GM12878 (cell line): ENCODE measurements around the gene GNGT1. TPM values are rescaled to one million over a fixed set of nuclear protein-coding genes. Genes with fewer than 3 reads are reported as not detected.

Experiments used
- ATAC-seq: fragments of 200-7000 bp; cut with Tn5 transposase; 3 replicates; pipeline ENCODE4 v1.9.1; 2020; ENCODE audit warnings: mild to moderate bottlenecking, moderate library complexity
- BruUV-seq: library from RNA; stranded (reverse); fragments of 400-500 nt; replicated peaks from 2 replicates; lab custom pipeline; 2021; lab: Mats Ljungman, UMichigan
- CTCF ChIA-PET: fragments of 300-600 bp; sonication (Branson Sonifier 250); formaldehyde crosslinking; extraction: SDS; loops from one replicate; lab custom pipeline; 2021; ENCODE audit warnings: inconsistent platforms; lab: Yijun Ruan, JAX
- POLR2A ChIA-PET: fragments of 350-600 bp; formaldehyde crosslinking; extraction: SDS; loops from one replicate; lab custom pipeline; 2021; ENCODE audit warnings: inconsistent platforms; lab: Charles Lee
- RAD21 ChIA-PET: fragments of 300-600 bp; sonication (Branson Sonifier 250); formaldehyde crosslinking; loops from one replicate; lab custom pipeline; 2023; ENCODE audit warnings: antibody characterized with exemption; ENCODE audit not compliant: unreplicated experiment; lab: Charles Lee
- SMC1A ChIA-PET: fragments of 300-600 bp; sonication (Branson Sonifier 250); formaldehyde crosslinking; loops from one replicate; lab custom pipeline; 2023; ENCODE audit not compliant: unreplicated experiment, uncharacterized antibody; lab: Charles Lee
- DNase-seq: peaks from one replicate; pipeline ENCODE4 v3.0.0-alpha.2; 2011; ENCODE audit warnings: low read depth, low spot score
- FAIRE-seq: peaks from 3 replicates; lab custom pipeline; 2011; peaks lifted over from hg19 to GRCh38; lab: Jason Lieb, UNC
- H2AFZ ChIP-seq: 2 replicates; pipeline ENCODE4 v1.6.0; 2011; ENCODE audit warnings: low read depth, low read length, control low read depth; ENCODE audit not compliant: control insufficient read depth
- H3K27ac ChIP-seq: 2 replicates; pipeline ENCODE4 v1.5.1; 2011; ENCODE audit warnings: control low read depth; ENCODE audit not compliant: control insufficient read depth, insufficient read depth
- H3K27me3 ChIP-seq, 2 experiments: replicated peaks in 1 of 2; 2 replicates each; pipeline versions ENCODE4 v1.6.0 to v1.6.1; 2011; ENCODE audit warnings: low read length in 1 of 2; ENCODE audit not compliant: control insufficient read depth in 2 of 2, insufficient read depth in 2 of 2
- H3K36me3 ChIP-seq, 2 experiments: 2 replicates each; pipeline ENCODE4 v1.5.1; 2011; ENCODE audit warnings: low read length in 1 of 2; ENCODE audit not compliant: control insufficient read depth in 2 of 2, insufficient read depth in 2 of 2
- H3K4me1 ChIP-seq: 2 replicates; pipeline ENCODE4 v1.6.1; 2011; ENCODE audit warnings: mild to moderate bottlenecking, low read length, moderate library complexity, mixed read lengths; ENCODE audit not compliant: control insufficient read depth, insufficient read depth
- H3K4me2 ChIP-seq: 2 replicates; pipeline ENCODE4 v1.6.0; 2011; ENCODE audit warnings: control low read depth; ENCODE audit not compliant: control insufficient read depth, insufficient read depth
- H3K4me3 ChIP-seq: fragments of 200-600 bp; sonication (generic); 2 replicates; pipeline ENCODE4 v1.5.1; 2016
- H3K79me2 ChIP-seq: 2 replicates; pipeline ENCODE4 v1.6.0; 2011; ENCODE audit warnings: low read length; ENCODE audit not compliant: control insufficient read depth, insufficient read depth
- H3K9ac ChIP-seq: 2 replicates; pipeline ENCODE4 v1.8.0; 2011; ENCODE audit warnings: low read length, control low read depth, mixed read lengths; ENCODE audit not compliant: control insufficient read depth, insufficient read depth
- H3K9me3 ChIP-seq: replicated peaks from 3 replicates; pipeline ENCODE4 v1.5.1; 2011; ENCODE audit warnings: mild to moderate bottlenecking, low read length; ENCODE audit not compliant: control insufficient read depth, insufficient read depth
- H4K20me1 ChIP-seq: 2 replicates; pipeline ENCODE4 v1.6.0; 2011; ENCODE audit not compliant: control insufficient read depth, insufficient read depth
- ATF7 ChIP-seq: fragments of 450-650 bp; IDR thresholded peaks from 2 replicates; pipeline ENCODE4 v1.6.1; 2016; ENCODE audit warnings: low read depth, mild to moderate bottlenecking
- BACH1 ChIP-seq: fragments of 450-650 bp; IDR thresholded peaks from 2 replicates; pipeline ENCODE4 v1.6.1; 2017; ENCODE audit warnings: mild to moderate bottlenecking, borderline replicate concordance
- BHLHE40 ChIP-seq, 2 experiments: fragments of 450-650 bp in 1 of 2; IDR thresholded peaks; 2 replicates each; pipeline ENCODE4 v1.6.1; 2011 to 2017; ENCODE audit warnings: low read depth in 2 of 2, borderline replicate concordance in 1 of 2, improper control_type of control experiment in 1 of 2, low read length in 1 of 2, mild to moderate bottlenecking in 1 of 2
- CBX5 ChIP-seq: sonication (generic); IDR thresholded peaks from 2 replicates; pipeline ENCODE4 v1.6.1; 2016; ENCODE audit warnings: low read depth, moderate library complexity, mild to moderate bottlenecking, inconsistent platforms
- CHD2 ChIP-seq: IDR thresholded peaks from 2 replicates; pipeline ENCODE4 v1.6.1; 2011; ENCODE audit warnings: low read depth, low read length, improper control_type of control experiment, borderline replicate concordance
- CHD4 ChIP-seq: fragments of 200-600 bp; sonication (generic); IDR thresholded peaks from 2 replicates; pipeline ENCODE4 v1.6.1; 2016; ENCODE audit warnings: mild to moderate bottlenecking
- DPF2 ChIP-seq: fragments of 450-650 bp; IDR thresholded peaks from 2 replicates; pipeline ENCODE4 v1.6.1; 2017; ENCODE audit warnings: mild to moderate bottlenecking
- ETV6 ChIP-seq, 2 experiments: fragments of 450-650 bp in 1 of 2; IDR thresholded peaks in 1 of 2; conservative IDR thresholded peaks in 1 of 2; 2 replicates each; pipeline ENCODE4 v1.6.1; 2014; ENCODE audit warnings: antibody characterized with exemption in 1 of 2, borderline replicate concordance in 1 of 2, low read depth in 1 of 2, mild to moderate bottlenecking in 1 of 2, moderate library complexity in 1 of 2
- KAT2A ChIP-seq: conservative IDR thresholded peaks from 2 replicates; pipeline ENCODE4 v1.6.1; 2011; ENCODE audit warnings: low read depth, low read length; ENCODE audit not compliant: control insufficient read depth
- MTA3 ChIP-seq: IDR thresholded peaks from 2 replicates; pipeline ENCODE4 v1.6.1; 2012; ENCODE audit warnings: low read length, inconsistent platforms, borderline replicate concordance
- NBN ChIP-seq: fragments of 450-650 bp; IDR thresholded peaks from 2 replicates; pipeline ENCODE4 v1.6.1; 2016
- NFIC ChIP-seq: IDR thresholded peaks from 2 replicates; pipeline ENCODE4 v1.6.1; 2012; ENCODE audit warnings: low read depth, mild to moderate bottlenecking, inconsistent platforms, low read length, moderate library complexity
- NFYA ChIP-seq: IDR thresholded peaks from 2 replicates; pipeline ENCODE4 v1.6.1; 2011; ENCODE audit warnings: low read depth, mild to moderate bottlenecking, low read length, improper control_type of control experiment, borderline replicate concordance
- PAX5 ChIP-seq: IDR thresholded peaks from 2 replicates; pipeline ENCODE4 v1.6.1; 2011; ENCODE audit warnings: low read depth, low read length, borderline replicate concordance
- PML ChIP-seq: IDR thresholded peaks from 2 replicates; pipeline ENCODE4 v1.6.1; 2012; ENCODE audit warnings: low read length, inconsistent platforms
- POU2F2 ChIP-seq: IDR thresholded peaks from 3 replicates; pipeline ENCODE4 v1.6.1; 2011; ENCODE audit warnings: low read depth, mild to moderate bottlenecking, low read length, borderline replicate concordance
- SUZ12 ChIP-seq: fragments of 200-600 bp; sonication (generic); IDR thresholded peaks from one replicate; pipeline ENCODE4 v1.6.1; 2018; ENCODE audit warnings: antibody characterized with exemption, mild to moderate bottlenecking; ENCODE audit not compliant: unreplicated experiment
- TBL1XR1 ChIP-seq: IDR thresholded peaks from 2 replicates; pipeline ENCODE4 v1.6.1; 2012; ENCODE audit warnings: low read depth, low read length, improper control_type of control experiment
- WGBS: methylation state at CpG from one replicate; pipeline ENCODE4 v1.1.6; 2016; ENCODE audit warnings: low lambda C conversion rate; ENCODE audit not compliant: insufficient replicate concordance, insufficient coverage; ENCODE audit errors: missing lambda C conversion rate; 5-methylcytosine and 5-hydroxymethylcytosine counted together
- in situ Hi-C: fragments of 300-500 bp; cut with MboI; formaldehyde crosslinking; loops from 9 replicates; pipeline ENCODE4 v1.14.3; 2018; ENCODE audit warnings: mixed read lengths
- intact Hi-C: fragments of 100-400 bp; cut with micrococcal nuclease; formaldehyde crosslinking; loops from one replicate; pipeline ENCODE4 v1.14.2; 2022; ENCODE audit not compliant: unreplicated experiment
- polyA plus RNA-seq, 11 experiments: library from polyadenylated mRNA; depleted of rRNA in 4 of 11; unstranded in 6 of 11; stranded (reverse) in 5 of 11; fragments of >200 nt; fragmentation: Nextera tagmentation in 4 of 11; fragmentation: Illumina TruSeq in 1 of 11; extraction: Ambion mirVana in 4 of 11; extraction: Trizol in 1 of 11; gene quantifications; 1 replicate in 1 of 11; 2 replicates in 10 of 11; pipeline versions ENCODE4 v1.2.1 to v1.2.3, GENCODE V29; 2011 to 2016; ENCODE audit warnings: inconsistent platforms in 2 of 11, missing spikeins in 2 of 11, low read depth in 1 of 11
- total RNA-seq, 4 experiments: library from RNA; depleted of rRNA in 3 of 4; stranded (reverse); fragments of >200 nt in 3 of 4; fragmentation: Illumina TruSeq in 1 of 4; extraction: Trizol in 1 of 4; gene quantifications; 2 replicates each; pipeline versions ENCODE4 v1.2.1 to v1.2.3, GENCODE V29; 2013 to 2021
- TF ChIP-seq, protein P1 (sequence below): fragments of 450-650 bp; IDR thresholded peaks from 2 replicates; pipeline ENCODE4 v1.6.1; 2018; ENCODE audit warnings: mild to moderate bottlenecking, low read depth, moderate library complexity; ENCODE audit not compliant: partially characterized antibody
- TF ChIP-seq, protein P2 (sequence below): fragments of 450-650 bp; formaldehyde crosslinking; IDR thresholded peaks from 2 replicates; pipeline ENCODE4 v1.4.0; 2022; ENCODE audit warnings: mild to moderate bottlenecking, moderate library complexity

GNGT1 gene
- total and polyA plus RNA-seq, 10 of the 15 experiments (the other 5 are each of a cell fraction or from before 2014, with no cell fraction given), result not detected

DNA sequence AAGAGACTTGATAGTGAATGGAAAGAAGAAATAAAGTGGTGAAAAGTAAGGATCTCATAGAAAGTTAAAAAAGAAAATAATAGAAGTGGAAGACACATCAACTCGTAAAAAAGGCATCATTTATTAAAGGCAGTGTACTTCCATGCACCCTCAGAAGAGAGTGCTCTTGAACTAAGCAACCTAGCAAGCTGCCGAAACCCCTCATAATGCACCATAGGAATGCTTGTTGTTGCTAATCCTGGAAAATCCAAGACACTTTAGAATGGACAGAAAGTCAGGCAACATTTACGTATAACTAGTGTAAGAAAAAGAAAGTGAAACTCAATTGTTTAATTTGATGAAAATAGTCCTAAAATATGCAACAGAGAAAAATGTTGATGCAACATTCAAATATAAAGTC is 28.6 kb upstream of the GNGT1 start:
- no peak for ATAC-seq
- intact Hi-C loops (no loop called here), in situ Hi-C loops (no loop called here)
- BruUV-seq, result no TSS peak
- Histone ChIP-seq H3K27me3 (no peaks in the 10 kb centered on the region; a peak in 1 of 4 replicates), H3K4me3 (no peak overlapping the region), H3K4me1 (no peaks in the 10 kb centered on the region), H3K79me2 (no peaks in the 10 kb centered on the region), H2AFZ (no peak overlapping the region), H3K27ac (no peak overlapping the region), H3K9me3 (no peaks in the 10 kb centered on the region), H3K36me3 (no peaks in the 10 kb centered on the region), H3K9ac (no peak overlapping the region), H3K4me2 (no peak overlapping the region), H4K20me1 (no peaks in the 10 kb centered on the region)
- POLR2A ChIA-PET, result no interaction called here
- SMC1A ChIA-PET, result no interaction called here
- CTCF ChIA-PET, result no interaction called here
- DNase-seq, result no peak
- RAD21 ChIA-PET, result no interaction called here
- TF ChIP-seq POU2F2 (no peak), DPF2 (no peak), ETV6 (conservative IDR thresholded peaks at IDR 0.05 in 1 of 2, IDR thresholded peaks at IDR 0.05 in 1 of 2; ENCODE audit: borderline replicate concordance in 1 of 2, low read depth in 1 of 2) (no peak), CHD2 (no peak), ATF7 (no peak), BACH1 (no peak), TBL1XR1 (no peak), SUZ12 (no peak), PML (no peak), CHD4 (no peak), MTA3 (no peak), PAX5 (no peak), CBX5 (no peak), NFYA (no peak), BHLHE40 (IDR thresholded peaks at IDR 0.05; ENCODE audit: borderline replicate concordance in 1 of 2, low read depth in 2 of 2, low read length in 1 of 2) (no peak), KAT2A (no peak), NFIC (no peak), NBN (no peak)
- TF ChIP-seq, protein P1, sequence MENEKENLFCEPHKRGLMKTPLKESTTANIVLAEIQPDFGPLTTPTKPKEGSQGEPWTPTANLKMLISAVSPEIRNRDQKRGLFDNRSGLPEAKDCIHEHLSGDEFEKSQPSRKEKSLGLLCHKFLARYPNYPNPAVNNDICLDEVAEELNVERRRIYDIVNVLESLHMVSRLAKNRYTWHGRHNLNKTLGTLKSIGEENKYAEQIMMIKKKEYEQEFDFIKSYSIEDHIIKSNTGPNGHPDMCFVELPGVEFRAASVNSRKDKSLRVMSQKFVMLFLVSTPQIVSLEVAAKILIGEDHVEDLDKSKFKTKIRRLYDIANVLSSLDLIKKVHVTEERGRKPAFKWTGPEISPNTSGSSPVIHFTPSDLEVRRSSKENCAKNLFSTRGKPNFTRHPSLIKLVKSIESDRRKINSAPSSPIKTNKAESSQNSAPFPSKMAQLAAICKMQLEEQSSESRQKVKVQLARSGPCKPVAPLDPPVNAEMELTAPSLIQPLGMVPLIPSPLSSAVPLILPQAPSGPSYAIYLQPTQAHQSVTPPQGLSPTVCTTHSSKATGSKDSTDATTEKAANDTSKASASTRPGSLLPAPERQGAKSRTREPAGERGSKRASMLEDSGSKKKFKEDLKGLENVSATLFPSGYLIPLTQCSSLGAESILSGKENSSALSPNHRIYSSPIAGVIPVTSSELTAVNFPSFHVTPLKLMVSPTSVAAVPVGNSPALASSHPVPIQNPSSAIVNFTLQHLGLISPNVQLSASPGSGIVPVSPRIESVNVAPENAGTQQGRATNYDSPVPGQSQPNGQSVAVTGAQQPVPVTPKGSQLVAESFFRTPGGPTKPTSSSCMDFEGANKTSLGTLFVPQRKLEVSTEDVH, result no peak
- TF ChIP-seq, protein P2, sequence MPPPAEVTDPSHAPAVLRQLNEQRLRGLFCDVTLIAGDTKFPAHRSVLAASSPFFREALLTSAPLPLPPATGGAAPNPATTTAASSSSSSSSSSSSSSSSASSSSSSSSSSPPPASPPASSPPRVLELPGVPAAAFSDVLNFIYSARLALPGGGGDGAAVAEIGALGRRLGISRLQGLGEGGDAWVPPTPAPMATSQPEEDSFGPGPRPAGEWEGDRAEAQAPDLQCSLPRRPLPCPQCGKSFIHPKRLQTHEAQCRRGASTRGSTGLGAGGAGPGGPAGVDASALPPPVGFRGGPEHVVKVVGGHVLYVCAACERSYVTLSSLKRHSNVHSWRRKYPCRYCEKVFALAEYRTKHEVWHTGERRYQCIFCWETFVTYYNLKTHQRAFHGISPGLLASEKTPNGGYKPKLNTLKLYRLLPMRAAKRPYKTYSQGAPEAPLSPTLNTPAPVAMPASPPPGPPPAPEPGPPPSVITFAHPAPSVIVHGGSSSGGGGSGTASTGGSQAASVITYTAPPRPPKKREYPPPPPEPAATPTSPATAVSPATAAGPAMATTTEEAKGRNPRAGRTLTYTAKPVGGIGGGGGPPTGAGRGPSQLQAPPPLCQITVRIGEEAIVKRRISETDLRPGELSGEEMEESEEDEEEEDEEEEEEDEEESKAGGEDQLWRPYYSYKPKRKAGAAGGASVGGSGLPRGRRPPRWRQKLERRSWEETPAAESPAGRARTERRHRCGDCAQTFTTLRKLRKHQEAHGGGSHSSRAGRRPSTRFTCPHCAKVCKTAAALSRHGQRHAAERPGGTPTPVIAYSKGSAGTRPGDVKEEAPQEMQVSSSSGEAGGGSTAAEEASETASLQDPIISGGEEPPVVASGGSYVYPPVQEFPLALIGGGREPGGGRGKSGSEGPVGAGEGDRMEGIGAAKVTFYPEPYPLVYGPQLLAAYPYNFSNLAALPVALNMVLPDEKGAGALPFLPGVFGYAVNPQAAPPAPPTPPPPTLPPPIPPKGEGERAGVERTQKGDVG (CRISPR knock-in tag), result no peak
- 61% methylated on average over 3 of the region's 3 CpGs for WGBS
- no peak for FAIRE-seq
